CD14-positive monocyte (primary cell): ENCODE data around the gene MUC20. TPM values are rescaled to one million over a fixed set of nuclear protein-coding genes. Genes with fewer than 3 reads are reported as not detected.

Source experiments
- DNase-seq, 3 donors: peaks; one replicate each; pipeline ENCODE4 v3.0.0-alpha.2; 2011 to 2022
- H2AFZ ChIP-seq: 2 replicates; pipeline ENCODE4 v1.6.0; 2012; ENCODE audit warnings: mild to moderate bottlenecking, low read depth, low read length, inconsistent platforms; ENCODE audit not compliant: insufficient read depth, poor library complexity, severe bottlenecking
- H3K27ac ChIP-seq, 2 donors: 1 replicate in 1 of 2; 2 replicates in 1 of 2; pipeline ENCODE4 v1.5.1; 2012 to 2013; ENCODE audit warnings: low read length in 2 of 2, control low read depth in 1 of 2, inconsistent platforms in 1 of 2, low read depth in 1 of 2, mild to moderate bottlenecking in 1 of 2
- H3K27me3 ChIP-seq, 2 donors: one replicate each; pipeline versions ENCODE4 v1.6.0 to v1.6.1; 2011 to 2013; ENCODE audit warnings: low read length in 2 of 2; ENCODE audit not compliant: control insufficient read depth in 2 of 2, insufficient read depth in 2 of 2
- H3K36me3 ChIP-seq, 2 donors: replicated peaks in 1 of 2; 1 replicate in 1 of 2; 2 replicates in 1 of 2; pipeline versions ENCODE4 v1.5.1 to v1.6.1; 2012 to 2013; ENCODE audit warnings: low read length in 2 of 2, control low read depth in 1 of 2, inconsistent platforms in 1 of 2, mild to moderate bottlenecking in 1 of 2; ENCODE audit not compliant: insufficient read depth in 2 of 2, control insufficient read depth in 1 of 2
- H3K4me1 ChIP-seq, 2 donors: 1 replicate in 1 of 2; 2 replicates in 1 of 2; pipeline versions ENCODE4 v1.5.1 to v1.6.1; 2012 to 2013; ENCODE audit warnings: low read length in 2 of 2, control low read depth in 1 of 2, inconsistent platforms in 1 of 2, mild to moderate bottlenecking in 1 of 2, moderate library complexity in 1 of 2; ENCODE audit not compliant: insufficient read depth in 2 of 2, control insufficient read depth in 1 of 2
- H3K4me2 ChIP-seq: replicated peaks from 2 replicates; pipeline ENCODE3; 2012; ENCODE audit warnings: low read length, moderate library complexity, mild to moderate bottlenecking; ENCODE audit not compliant: poor library complexity, severe bottlenecking; ENCODE audit errors: extremely low read depth
- H3K4me3 ChIP-seq, 3 experiments: fragments of 200-600 bp in 1 of 3; sonication (generic) in 1 of 3; replicated peaks in 1 of 3; 1 replicate in 2 of 3; 2 replicates in 1 of 3; pipeline ENCODE4 v1.5.1; 2011 to 2013; ENCODE audit warnings: low read length in 3 of 3, mild to moderate bottlenecking in 3 of 3, control low read depth in 2 of 3, low read depth in 2 of 3, inconsistent platforms in 1 of 3, moderate library complexity in 1 of 3
- H3K79me2 ChIP-seq: 2 replicates; pipeline ENCODE4 v1.6.0; 2012; ENCODE audit warnings: mild to moderate bottlenecking, control low read depth, inconsistent platforms, low read length, moderate library complexity; ENCODE audit not compliant: insufficient read depth
- H3K9ac ChIP-seq: 2 replicates; pipeline ENCODE4 v1.6.0; 2017; ENCODE audit warnings: low read length, mild to moderate bottlenecking; ENCODE audit not compliant: insufficient read depth, poor library complexity, severe bottlenecking
- H3K9me3 ChIP-seq, 2 donors: replicated peaks in 1 of 2; 1 replicate in 1 of 2; 2 replicates in 1 of 2; pipeline versions ENCODE4 v1.5.1 to v1.6.1; 2012 to 2013; ENCODE audit warnings: low read length in 2 of 2, control low read depth in 1 of 2; ENCODE audit not compliant: control insufficient read depth in 1 of 2, insufficient read depth in 1 of 2
- H4K20me1 ChIP-seq: 2 replicates; pipeline ENCODE4 v1.6.0; 2012; ENCODE audit warnings: mild to moderate bottlenecking, low read length, control low read depth, moderate library complexity; ENCODE audit not compliant: insufficient read depth
- H3K27ac Mint-ChIP-seq, 7 donors: one replicate each; pipeline ENCODE4 v1.8.0; 2020; ENCODE audit warnings: mild to moderate bottlenecking in 7 of 7, mixed read lengths in 7 of 7, moderate library complexity in 6 of 7, inconsistent platforms in 2 of 7
- H3K27me3 Mint-ChIP-seq, 3 donors: one replicate each; pipeline ENCODE4 v1.8.0; 2021 to 2022; ENCODE audit warnings: low read depth in 3 of 3, mild to moderate bottlenecking in 3 of 3, mixed read lengths in 3 of 3, moderate library complexity in 3 of 3, inconsistent platforms in 1 of 3
- H3K36me3 Mint-ChIP-seq, 2 donors: one replicate each; pipeline ENCODE4 v1.8.0; 2020; ENCODE audit warnings: mixed read lengths in 2 of 2, inconsistent platforms in 1 of 2, mild to moderate bottlenecking in 1 of 2
- H3K4me1 Mint-ChIP-seq: one replicate; pipeline ENCODE4 v1.8.0; 2020; ENCODE audit warnings: mild to moderate bottlenecking, mixed read lengths
- H3K4me3 Mint-ChIP-seq, 2 donors: one replicate each; pipeline ENCODE4 v1.8.0; 2020; ENCODE audit warnings: mild to moderate bottlenecking in 2 of 2, mixed read lengths in 2 of 2, moderate library complexity in 1 of 2
- H3K9me3 Mint-ChIP-seq, 7 donors: one replicate each; pipeline ENCODE4 v1.8.0; 2020 to 2022; ENCODE audit warnings: mixed read lengths in 7 of 7, mild to moderate bottlenecking in 6 of 7, moderate library complexity in 6 of 7, inconsistent platforms in 2 of 7
- WGBS: methylation state at CpG from one replicate; pipeline ENCODE4 v1.1.5; 2013; ENCODE audit warnings: missing lambda C conversion rate; ENCODE audit not compliant: insufficient coverage; 5-methylcytosine and 5-hydroxymethylcytosine counted together
- intact Hi-C, 2 donors: fragments of 100-400 bp; cut with micrococcal nuclease; formaldehyde crosslinking; loops; one replicate each; pipeline versions ENCODE4 v1.15.0 to v1.15.1; 2023
- polyA plus RNA-seq, 3 donors: library from polyadenylated mRNA; depleted of rRNA in 1 of 3; unstranded in 2 of 3; stranded (reverse) in 1 of 3; fragments of 300-500 nt in 2 of 3; fragments of >200 nt in 1 of 3; fragmentation: Illumina TruSeq in 2 of 3; gene quantifications; 1 replicate in 2 of 3; 2 replicates in 1 of 3; pipeline ENCODE4 v1.2.3, GENCODE V29; 2012 to 2021
- TF ChIP-seq, protein P1 (sequence below): fragments of 200-600 bp; IDR thresholded peaks from one replicate; pipeline ENCODE4 v1.8.0; 2022; ENCODE audit warnings: antibody characterized with exemption, mild to moderate bottlenecking

The MUC20 gene
- polyA plus RNA-seq, 3 donors = 5.4 TPM; not detected in 2

DNA sequence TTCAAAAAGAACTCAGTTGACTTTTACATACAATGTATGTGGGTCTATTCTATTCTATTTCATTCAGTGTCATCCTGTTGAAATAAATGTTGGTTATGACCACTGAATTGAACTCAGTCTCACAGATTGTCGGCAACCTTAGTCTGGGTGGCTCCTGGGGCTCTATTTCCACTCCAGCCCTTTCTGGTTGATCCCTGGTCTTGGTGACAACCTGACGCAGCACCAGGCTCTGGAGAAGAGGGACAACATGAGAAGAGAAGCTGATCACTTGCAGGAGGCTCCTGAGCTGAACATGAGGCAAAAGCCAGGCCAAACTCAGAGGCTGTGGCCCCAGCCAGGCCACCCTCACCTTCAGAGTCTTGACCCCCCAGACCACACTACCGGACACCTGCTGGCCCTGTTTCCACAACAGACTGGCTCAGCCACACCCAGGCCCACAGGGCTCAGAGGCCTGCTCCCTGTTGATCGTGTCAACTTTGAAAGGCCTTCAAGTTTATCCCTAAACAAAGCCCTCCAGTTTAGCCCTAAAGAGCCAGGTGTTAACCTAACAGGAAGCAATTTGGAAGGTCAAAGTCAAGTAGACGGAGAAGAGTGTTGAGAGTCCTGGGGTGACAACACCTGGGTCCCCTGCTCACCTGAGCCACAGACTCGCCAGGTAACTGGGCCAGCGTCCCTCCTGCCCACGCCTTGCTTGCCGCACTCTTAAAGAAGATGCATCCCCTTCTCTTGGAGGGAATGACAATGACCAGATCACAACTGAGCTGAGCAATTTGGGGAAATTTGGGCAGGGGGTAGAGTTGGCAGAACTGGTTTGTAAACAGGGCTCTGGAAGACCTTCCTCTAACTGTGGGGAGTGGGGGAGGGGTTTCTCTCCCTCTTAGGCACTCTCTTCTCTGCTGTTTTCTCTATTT lies 15.4 kb upstream of the MUC20 start:
- DNase-seq = no peak
- peaks cover 0 to 7% (median 2%) of the 10 kb centered on the region in 3 donors for H3K27me3 Mint-ChIP-seq
- no peak overlapping the region for H3K4me3 Mint-ChIP-seq
- no peaks in the 10 kb centered on the region for H3K27me3 ChIP-seq
- no peaks in the 10 kb centered on the region for H3K4me1 ChIP-seq
- no peak overlapping the region for H3K27ac Mint-ChIP-seq
- no peak overlapping the region for H3K4me2 ChIP-seq
- no peak overlapping the region for H3K9ac ChIP-seq
- H3K36me3 Mint-ChIP-seq = peaks cover 4 to 11% of the 10 kb centered on the region in 2 donors
- H3K4me3 ChIP-seq = no peak overlapping the region
- no peaks in the 10 kb centered on the region for H3K79me2 ChIP-seq
- H3K9me3 ChIP-seq = no peaks in the 10 kb centered on the region
- H4K20me1 ChIP-seq = no peaks in the 10 kb centered on the region
- H3K27ac ChIP-seq = no peak overlapping the region
- no peaks in the 10 kb centered on the region for H3K36me3 ChIP-seq
- peaks cover 3% of the 10 kb centered on the region for H3K4me1 Mint-ChIP-seq
- intact Hi-C loops = no loop called here
- peaks cover 0 to 2% (median 0%) of the 10 kb centered on the region in 7 donors for H3K9me3 Mint-ChIP-seq
- 95% methylated on average over 9 of the region's 9 CpGs for WGBS
- no peak overlapping the region for H2AFZ ChIP-seq
- TF ChIP-seq, protein P1, sequence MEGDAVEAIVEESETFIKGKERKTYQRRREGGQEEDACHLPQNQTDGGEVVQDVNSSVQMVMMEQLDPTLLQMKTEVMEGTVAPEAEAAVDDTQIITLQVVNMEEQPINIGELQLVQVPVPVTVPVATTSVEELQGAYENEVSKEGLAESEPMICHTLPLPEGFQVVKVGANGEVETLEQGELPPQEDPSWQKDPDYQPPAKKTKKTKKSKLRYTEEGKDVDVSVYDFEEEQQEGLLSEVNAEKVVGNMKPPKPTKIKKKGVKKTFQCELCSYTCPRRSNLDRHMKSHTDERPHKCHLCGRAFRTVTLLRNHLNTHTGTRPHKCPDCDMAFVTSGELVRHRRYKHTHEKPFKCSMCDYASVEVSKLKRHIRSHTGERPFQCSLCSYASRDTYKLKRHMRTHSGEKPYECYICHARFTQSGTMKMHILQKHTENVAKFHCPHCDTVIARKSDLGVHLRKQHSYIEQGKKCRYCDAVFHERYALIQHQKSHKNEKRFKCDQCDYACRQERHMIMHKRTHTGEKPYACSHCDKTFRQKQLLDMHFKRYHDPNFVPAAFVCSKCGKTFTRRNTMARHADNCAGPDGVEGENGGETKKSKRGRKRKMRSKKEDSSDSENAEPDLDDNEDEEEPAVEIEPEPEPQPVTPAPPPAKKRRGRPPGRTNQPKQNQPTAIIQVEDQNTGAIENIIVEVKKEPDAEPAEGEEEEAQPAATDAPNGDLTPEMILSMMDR = no peak

DNA sequence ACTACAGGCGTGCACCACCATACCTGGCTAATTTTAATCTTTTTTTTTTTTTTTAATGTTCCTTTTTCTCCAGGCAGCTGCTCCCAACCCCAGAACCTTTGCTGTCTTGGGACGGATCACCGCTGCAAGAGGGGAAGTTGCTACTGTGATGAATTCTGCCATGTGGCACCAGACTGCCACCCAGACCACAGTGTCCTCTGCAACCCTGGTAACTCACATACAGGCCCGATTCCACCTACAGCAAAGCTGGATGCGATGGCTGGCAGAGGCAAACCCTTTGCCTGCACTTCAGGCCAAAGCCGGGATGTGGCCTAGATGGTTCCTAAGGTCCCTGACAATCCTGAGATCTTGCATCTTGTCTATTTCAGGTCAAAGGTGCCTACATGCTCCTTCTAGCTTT lies 12.7 kb upstream of the MUC20 start:
- H3K4me3 Mint-ChIP-seq = no peak overlapping the region
- no peak for DNase-seq
- Histone ChIP-seq H3K36me3 (peaks cover 2 to 8% of the 10 kb centered on the region in 2 donors), H3K9me3 (no peaks in the 10 kb centered on the region), H3K4me2 (no peak overlapping the region), H3K4me3 (no peak overlapping the region), H3K27ac (no peak overlapping the region), H3K27me3 (no peaks in the 10 kb centered on the region), H4K20me1 (no peaks in the 10 kb centered on the region), H3K9ac (no peak overlapping the region), H3K79me2 (no peaks in the 10 kb centered on the region), H3K4me1 (no peaks in the 10 kb centered on the region), H2AFZ (no peak overlapping the region)
- no peaks in the 10 kb centered on the region for H3K9me3 Mint-ChIP-seq
- H3K4me1 Mint-ChIP-seq = peaks cover 3% of the 10 kb centered on the region
- H3K27ac Mint-ChIP-seq = no peak overlapping the region
- intact Hi-C loops = no loop called here
- 64% methylated on average over 5 of the region's 6 CpGs for WGBS
- peaks cover 9 to 21% of the 10 kb centered on the region in 2 donors for H3K36me3 Mint-ChIP-seq
- TF ChIP-seq, protein P1 = no peak
- H3K27me3 Mint-ChIP-seq = peaks cover 0 to 7% (median 2%) of the 10 kb centered on the region in 3 donors
